Stimulated activated CD4-positive, alpha-beta T cell treated with anti-CD3 and anti-CD28 coated beads, Interleukin-15, amount 100 ng/mL, for 24 hours (primary cell): Measurements from ENCODE around the gene CATSPER4.
A peak's percentile ranks its signal among the peaks of the same experiment; 100 is the strongest.
"Not testable (repeated sequence)": the region's sequence is repeated elsewhere in the genome, so short reads cannot be mapped to it uniquely, and the experiment has no call there.

Source experiments
- DNase-seq: peaks from one replicate; pipeline ENCODE4 v3.0.0-alpha.2; 2020

CATSPER4 gene

GRCh38 chr1:26197301-26197700 lies 6.9 kb downstream of the CATSPER4 start:
- DNase-seq: no peak

DNA sequence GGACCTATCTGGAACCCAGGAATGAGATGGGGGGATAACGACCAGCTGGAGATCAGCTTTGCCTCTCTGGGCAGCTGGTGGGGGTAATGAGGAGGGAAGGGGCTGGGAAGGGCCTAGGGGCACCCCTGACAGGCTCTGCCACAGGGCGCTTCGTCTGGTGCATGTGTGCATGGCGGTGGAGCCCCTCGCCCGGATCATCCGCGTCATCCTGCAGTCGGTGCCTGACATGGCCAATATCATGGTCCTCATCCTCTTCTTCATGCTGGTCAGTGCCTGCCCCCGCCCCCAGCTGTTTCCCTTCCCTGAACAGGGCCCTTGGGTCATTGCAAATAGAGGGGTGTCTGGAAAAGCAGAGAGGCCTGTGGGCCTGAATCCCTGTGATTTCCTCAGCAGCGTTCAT lies 7.4 kb downstream of the CATSPER4 start:
- no peak for DNase-seq

GRCh38 chr1:26200413-26200812 lies 10.0 kb downstream of the CATSPER4 start:
- DNase-seq: no peak

- DNase-seq: no peak
Measured at GRCh38 chr1:26203642-26204318, 13.4 kb downstream of the CATSPER4 start.

- DNase-seq: no peak
Measured at GRCh38 chr1:26210147-26210870, 19.9 kb downstream of the CATSPER4 start.

DNA sequence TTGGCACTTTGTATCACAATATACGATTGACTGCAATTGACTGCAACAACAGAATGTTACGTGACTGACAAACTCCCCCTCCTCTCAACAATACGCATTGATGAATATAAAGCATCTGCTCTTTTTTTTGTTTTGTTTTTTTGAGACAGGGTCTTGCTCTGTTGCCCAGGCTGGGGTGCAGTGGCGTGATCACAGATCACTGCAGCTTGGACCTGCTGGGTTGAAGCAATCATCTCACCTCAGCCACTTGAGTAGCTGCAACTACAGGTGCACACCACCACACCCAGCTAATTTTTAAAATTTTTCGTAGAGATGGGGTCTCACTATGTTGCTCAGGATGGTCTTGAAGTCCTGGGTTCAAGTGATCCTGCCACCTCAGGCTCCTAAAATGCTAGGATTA lies 22.3 kb downstream of the CATSPER4 start:
- no peak for DNase-seq

DNA sequence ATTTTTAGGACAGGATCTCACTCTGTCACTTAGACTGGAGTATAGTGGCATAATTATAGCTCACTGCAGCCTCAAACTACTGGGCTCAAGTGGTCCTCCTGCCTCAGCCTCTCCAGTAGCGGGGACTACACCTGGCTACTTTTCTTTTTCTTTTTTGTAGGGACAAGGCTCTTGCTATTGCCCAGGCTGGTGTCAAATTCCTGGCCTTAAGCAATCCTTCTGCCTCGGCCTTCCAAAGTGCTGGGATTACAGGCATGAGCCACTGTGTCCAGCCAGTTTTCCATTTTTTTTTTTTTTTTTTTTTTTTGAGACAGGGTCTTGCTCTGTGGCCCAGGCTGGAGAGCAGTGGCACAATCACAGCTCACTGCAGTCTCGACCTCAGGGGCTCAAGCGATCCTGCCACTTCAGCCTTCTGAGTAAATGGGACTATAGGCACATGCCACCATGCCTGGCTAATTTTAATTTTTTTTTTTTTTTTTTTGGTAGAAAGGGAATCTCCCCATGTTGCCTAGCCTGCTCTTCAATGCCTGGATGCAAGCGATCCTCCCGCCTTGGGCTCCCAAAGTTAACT lies 23.0 kb downstream of the CATSPER4 start:
- DNase-seq: no peak

GRCh38 chr1:26215246-26215645 lies 24.8 kb downstream of the CATSPER4 start:
- DNase-seq: no peak

GRCh38 chr1:26218906-26219494 lies 28.6 kb downstream of the CATSPER4 start:
- DNase-seq: no peak

DNA sequence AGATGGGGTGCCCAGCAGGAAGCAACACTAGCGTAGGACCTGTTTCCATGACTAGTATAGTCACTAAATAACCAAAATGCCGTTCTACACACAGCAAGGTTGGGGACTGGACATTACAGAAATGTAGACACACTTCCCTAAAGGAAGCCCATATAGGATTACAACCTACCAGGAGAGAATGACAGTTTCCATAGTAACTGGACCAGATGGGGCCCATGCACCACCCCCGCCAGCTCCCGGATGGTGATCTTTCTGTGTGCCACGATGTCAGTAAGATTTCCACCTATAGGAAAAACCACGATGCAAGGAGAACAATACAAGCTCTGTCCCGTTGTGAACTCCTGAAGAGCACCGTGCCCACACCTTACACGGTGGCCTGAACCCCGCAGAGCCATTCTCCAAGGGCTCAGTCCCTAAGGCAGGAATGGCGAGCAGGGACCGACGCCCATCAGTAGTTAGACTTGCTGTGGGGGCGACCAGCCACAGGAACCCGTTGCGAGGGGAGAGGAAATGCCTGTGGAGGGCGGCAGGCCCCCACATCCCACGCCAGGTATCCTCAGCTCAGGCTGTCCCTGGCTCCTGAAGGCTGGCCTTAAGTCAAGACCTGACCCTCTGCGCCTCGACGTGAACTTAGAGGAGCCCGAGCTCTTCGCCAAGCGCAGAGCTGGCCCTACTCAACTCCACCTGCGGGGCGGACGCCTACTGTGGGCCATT lies 30.0 kb downstream of the CATSPER4 start:
- no peak for DNase-seq

DNA sequence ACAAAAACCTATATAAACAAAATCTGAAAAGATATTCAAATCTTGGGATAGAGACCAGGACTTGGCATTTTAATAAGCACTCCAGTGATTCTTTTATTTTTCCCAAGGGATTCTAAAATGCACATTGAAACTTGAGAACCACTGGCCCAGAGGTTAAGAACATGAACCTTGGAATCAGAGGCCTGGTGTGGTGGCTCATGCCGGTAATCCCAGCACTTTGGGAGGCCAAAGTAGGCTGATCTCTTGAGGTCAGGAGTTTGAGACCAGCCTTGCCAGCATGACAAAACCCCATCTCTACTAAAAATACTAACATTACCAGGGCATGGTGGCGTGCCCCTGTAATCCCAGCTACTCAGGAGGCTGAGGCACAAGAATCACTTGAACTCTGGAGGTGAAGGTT lies 30.7 kb downstream of the CATSPER4 start:
- DNase-seq: no peak

DNA sequence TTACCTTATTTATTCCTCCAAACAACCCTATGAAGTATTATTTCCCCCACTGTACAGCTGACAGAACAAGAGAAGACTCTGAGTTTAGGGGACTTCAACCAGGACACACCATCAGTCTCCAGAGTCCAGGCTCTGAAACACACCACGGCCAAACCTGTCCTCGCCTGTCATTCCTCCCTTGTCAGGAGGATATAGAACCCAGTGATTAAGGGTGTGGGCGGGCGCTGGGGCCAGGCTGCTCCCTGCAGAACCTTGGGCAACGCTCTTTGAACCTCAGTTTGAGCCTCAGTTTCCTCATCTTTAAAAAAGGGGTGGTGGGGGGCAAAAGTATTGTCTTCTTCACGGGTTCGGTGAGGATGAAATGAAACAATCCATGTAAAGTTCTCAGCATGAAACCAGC lies 34.2 kb downstream of the CATSPER4 start:
- DNase-seq: no peak

- peak; percentile 75 for DNase-seq
Measured at GRCh38 chr1:26225033-26225831, 34.8 kb downstream of the CATSPER4 start.

DNA sequence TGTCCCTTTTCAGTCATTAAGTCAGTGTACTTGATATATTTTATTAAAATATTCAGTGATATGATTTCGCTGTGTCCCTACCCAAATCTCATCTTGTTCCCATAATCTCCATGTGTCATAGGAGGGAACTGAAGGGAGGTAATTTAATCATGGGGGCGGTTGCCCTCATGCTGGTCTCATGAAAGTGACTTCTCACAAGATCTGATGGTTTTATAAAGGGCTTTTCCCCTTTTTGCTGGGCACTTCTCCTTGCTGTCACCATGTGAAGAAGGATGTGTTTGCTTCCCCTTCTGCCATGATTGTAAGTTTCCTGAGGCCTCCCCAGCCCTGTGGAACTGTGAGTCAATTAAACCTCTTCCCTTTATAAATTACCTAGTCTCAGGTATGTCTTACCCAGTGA lies 40.3 kb downstream of the CATSPER4 start:
- DNase-seq: not testable (repeated sequence)

GRCh38 chr1:26233903-26234643 lies 43.7 kb downstream of the CATSPER4 start, which contains the start of gene CEP85:
Gene CEP85 (plus strand): TSS chr1:26234200. CDS start chr1:26239784, 5,584 bp downstream.
- DNase-seq: peak; percentile 99

- DNase-seq: peak; percentile 19
Measured at GRCh38 chr1:26234644-26235370, 44.4 kb downstream of the CATSPER4 start.

DNA sequence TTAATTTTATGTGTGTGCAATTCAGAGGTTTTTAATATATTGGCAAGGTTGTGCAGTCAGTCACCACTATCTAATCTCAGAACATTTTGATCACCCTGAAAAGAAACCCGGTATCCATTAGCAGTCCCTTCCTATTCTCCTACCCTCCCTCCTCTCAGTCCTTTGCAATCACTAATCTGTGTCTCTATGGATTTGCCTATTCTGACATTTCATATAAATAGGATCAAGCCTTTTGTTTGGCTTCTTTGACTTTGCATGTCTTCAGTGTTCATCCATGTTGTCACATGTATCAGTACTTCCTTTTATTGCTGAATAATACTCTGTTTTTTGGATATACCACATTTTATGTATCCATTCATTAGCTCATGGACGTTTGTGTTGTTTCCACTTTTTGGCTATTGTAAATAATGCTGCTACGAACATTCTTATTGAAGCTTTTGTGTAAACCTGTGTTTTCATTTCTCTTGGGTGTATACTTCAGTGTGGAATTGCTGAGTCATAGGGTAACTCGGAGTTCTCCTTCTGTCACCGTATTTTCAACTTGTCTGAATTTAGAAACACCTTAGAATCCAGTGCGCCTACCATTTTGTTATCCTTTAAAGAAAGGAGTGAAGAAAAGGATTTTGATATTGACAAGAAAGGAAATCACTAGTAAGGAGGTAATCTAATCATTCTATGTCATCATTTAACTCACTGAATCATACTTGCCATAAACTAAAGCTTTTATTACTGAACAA lies 47.0 kb downstream of the CATSPER4 start:
- DNase-seq: no peak

GRCh38 chr1:26239936-26240335 lies 49.5 kb downstream of the CATSPER4 start:
- DNase-seq: no peak
